UCSD-AML1 (cell line): ENCODE measurements around the gene PRSS21.

Source experiments
- DNase-seq: peaks from one replicate; lab custom pipeline; 2025; ENCODE audit not compliant: unreplicated experiment; lab: John Stamatoyannopoulos, UW

Gene PRSS21

GRCh38 chr16:2859686-2860265 lies 42.7 kb downstream of the PRSS21 start:
- DNase-seq = no peak

DNA sequence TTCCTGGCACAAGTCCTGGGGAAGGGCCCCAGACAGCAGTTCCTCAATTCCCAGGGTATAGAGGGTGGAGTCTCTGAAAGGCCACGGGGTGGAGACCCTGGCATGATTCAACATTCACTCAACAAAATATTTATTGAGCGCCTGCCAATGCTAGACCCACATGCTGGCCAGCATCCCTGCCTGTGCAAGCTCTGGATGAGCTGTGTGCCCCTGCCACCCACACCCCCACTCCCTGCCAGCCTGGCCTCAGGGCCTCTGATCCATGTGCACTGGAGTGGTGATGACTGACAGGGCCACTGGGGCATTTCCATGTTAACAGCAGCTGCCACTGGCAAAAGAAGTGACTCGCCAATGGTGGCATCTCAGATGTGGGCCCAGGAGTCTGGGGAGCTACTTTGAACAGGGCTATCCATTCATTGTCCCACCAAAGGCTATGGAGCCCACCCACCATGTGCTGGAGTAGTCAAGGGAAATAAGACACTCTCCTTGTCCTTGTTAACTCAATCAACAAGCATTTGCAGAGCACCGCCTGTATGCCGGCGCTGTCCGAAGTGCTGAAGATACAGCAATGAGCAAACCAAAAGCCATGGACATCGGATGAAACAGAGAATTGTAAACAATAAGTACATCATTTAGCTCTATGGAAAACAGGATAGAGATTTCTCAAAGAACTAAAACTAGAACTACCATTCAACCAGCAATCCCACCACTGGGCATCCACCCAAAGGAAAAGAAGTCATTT lies 44.0 kb downstream of the PRSS21 start:
- DNase-seq = peak; percentile 35

GRCh38 chr16:2865651-2866050 lies 48.6 kb downstream of the PRSS21 start:
- no peak for DNase-seq

DNA sequence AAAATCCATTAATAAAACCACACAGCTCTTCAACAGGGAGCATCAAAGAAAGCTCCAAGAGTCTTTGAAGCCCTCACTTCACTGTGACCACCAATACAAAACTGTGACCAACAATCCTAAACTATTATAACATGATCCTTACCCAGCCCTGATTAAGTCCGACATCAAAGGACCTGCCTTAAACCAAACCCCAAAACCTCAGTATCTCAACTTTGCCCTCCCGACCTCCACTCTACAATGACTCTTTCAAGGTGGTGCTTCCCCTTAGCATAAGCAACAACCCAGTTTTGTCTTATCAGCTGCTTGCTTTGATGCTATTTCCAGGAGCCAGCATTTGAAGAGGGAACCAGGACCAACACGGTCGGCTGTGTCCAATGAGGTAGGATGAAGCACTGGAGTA lies 49.4 kb downstream of the PRSS21 start:
- DNase-seq = no peak

DNA sequence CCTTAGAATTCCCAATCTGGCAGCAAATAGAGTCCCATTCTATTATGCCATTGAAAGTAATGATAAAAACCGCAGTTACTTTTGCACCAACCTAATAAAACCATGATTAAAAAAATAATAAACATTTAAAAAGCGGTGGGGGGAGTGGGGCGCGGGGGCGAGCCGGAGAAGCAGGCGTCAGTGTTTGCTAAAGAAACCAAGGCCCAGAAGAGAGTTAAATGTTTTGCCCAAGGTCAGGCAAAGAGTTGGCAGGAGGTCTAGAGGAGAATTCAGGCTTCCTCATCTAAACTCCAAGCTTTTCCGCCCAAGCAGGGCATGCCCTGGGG lies 50.6 kb downstream of the PRSS21 start:
- DNase-seq = no peak

- DNase-seq = peak; percentile 96
These were observed 51.2 kb downstream of the PRSS21 start for GRCh38 chr16:2867987-2868789.
